ENCODE results near the gene ITGAL. TPM values are rescaled to one million over a fixed set of nuclear protein-coding genes. Genes with fewer than 3 reads are reported as not detected.
A peak's percentile ranks its signal among the peaks of the same experiment; 100 is the strongest.

The ITGAL gene
- total and polyA plus RNA-seq, 10 donors: 26.6 to 212 (median 130) TPM

DNA sequence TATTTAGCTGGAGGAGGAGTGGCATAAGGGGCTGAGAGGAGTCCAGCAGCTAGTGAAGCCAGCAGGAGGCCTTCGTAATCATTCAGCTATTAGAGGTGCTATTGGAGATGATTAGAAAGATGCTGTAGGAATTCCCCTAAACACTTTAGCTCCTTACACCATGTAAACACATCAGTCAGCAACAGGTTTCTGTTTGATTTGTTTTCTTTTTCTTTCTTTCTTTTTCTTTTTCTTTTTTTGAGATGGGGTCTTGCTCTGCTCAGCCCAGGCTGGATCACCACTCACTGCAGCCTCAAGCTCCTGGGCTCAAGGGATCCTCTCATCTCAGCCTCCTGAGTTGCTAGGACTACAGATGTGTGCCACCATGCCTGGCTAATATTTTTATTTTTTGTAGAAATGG, 16.2 kb upstream of the ITGAL start:
- TF ChIP-seq POLR2AphosphoS5 (IDR thresholded peaks at IDR 0.05) (no peak), POLR2A (IDR thresholded peaks at IDR 0.05) (no peak), CTCF (IDR thresholded peaks at IDR 0.05 in 8 of 11, conservative IDR thresholded peaks at IDR 0.05 in 3 of 11) (no peak)
- Histone ChIP-seq H3K27ac (no peak overlapping the region), H3K27me3 (replicated peaks in 1 of 7) (no peaks in the 10 kb centered on the region), H3K4me1 (peaks cover 6 to 58% (median 30%) of the 10 kb centered on the region in 6 donors), H3K36me3 (no peaks in the 10 kb centered on the region), H3K9me3 (no peaks in the 10 kb centered on the region), H3K4me3 (no peak overlapping the region)
- intact Hi-C loops (cut with DNase I; ENCODE audit: low total_unique reads): no loop called here
- WGBS, 5 donors: 76 to 94% (median 85%) methylated on average over 1 of the region's 1 CpG
- DNase-seq: no peak

GRCh38 chr16:30457256-30457655, 15.3 kb upstream of the ITGAL start:
- peak overlapping the region in 1 of 8 donors; percentile 83 for H3K27ac ChIP-seq
- H3K27me3 ChIP-seq (replicated peaks in 1 of 7): no peaks in the 10 kb centered on the region
- H3K9me3 ChIP-seq: no peaks in the 10 kb centered on the region
- TF ChIP-seq POLR2A (IDR thresholded peaks at IDR 0.05) (no peak), POLR2AphosphoS5 (IDR thresholded peaks at IDR 0.05) (no peak), CTCF (IDR thresholded peaks at IDR 0.05 in 8 of 11, conservative IDR thresholded peaks at IDR 0.05 in 3 of 11) (no peak)
- 75 to 95% (median 85%) methylated on average over 1 of the region's 1 CpG for WGBS, 5 donors
- intact Hi-C loops (cut with DNase I; ENCODE audit: low total_unique reads): no loop called here
- H3K4me1 ChIP-seq: peaks cover 6 to 54% (median 26%) of the 10 kb centered on the region in 6 donors
- DNase-seq: no peak
- no peaks in the 10 kb centered on the region for H3K36me3 ChIP-seq
- no peak overlapping the region for H3K4me3 ChIP-seq

GRCh38 chr16:30457743-30458560, 14.6 kb upstream of the ITGAL start:
- no peaks in the 10 kb centered on the region for H3K9me3 ChIP-seq
- no peak for DNase-seq
- H3K4me3 ChIP-seq: no peak overlapping the region
- WGBS, 5 donors: 82 to 86% (median 83%) methylated on average over 16 of the region's 16 CpGs
- H3K27ac ChIP-seq: peak overlapping the region in 5 of 8 donors; percentile 52 to 83 (median 77)
- TF ChIP-seq POLR2A (IDR thresholded peaks at IDR 0.05): no peak
- no peak for TF ChIP-seq POLR2AphosphoS5 (IDR thresholded peaks at IDR 0.05)
- no peak for TF ChIP-seq CTCF (IDR thresholded peaks at IDR 0.05 in 8 of 11, conservative IDR thresholded peaks at IDR 0.05 in 3 of 11)
- H3K4me1 ChIP-seq: peaks cover 6 to 48% (median 21%) of the 10 kb centered on the region in 6 donors
- no peaks in the 10 kb centered on the region for H3K36me3 ChIP-seq
- H3K27me3 ChIP-seq (replicated peaks in 1 of 7): no peaks in the 10 kb centered on the region
- intact Hi-C loops (cut with DNase I; ENCODE audit: low total_unique reads): no loop called here

GRCh38 chr16:30458561-30459394, 13.8 kb upstream of the ITGAL start:
- peak; percentile 94 for DNase-seq
- intact Hi-C loops (cut with DNase I; ENCODE audit: low total_unique reads): no loop called here
- Histone ChIP-seq H3K4me1 (peaks cover 6 to 48% (median 21%) of the 10 kb centered on the region in 6 donors), H3K4me3 (peak overlapping the region in 1 of 8 donors; percentile 30), H3K9me3 (no peaks in the 10 kb centered on the region), H3K27me3 (replicated peaks in 1 of 7) (no peaks in the 10 kb centered on the region), H3K27ac (peak overlapping the region; percentile 4 to 83 (median 62)), H3K36me3 (no peaks in the 10 kb centered on the region)
- 31 to 37% (median 33%) methylated on average over 21 to 22 of the region's 22 CpGs for WGBS, 5 donors
- TF ChIP-seq POLR2A (IDR thresholded peaks at IDR 0.05) (no peak), POLR2AphosphoS5 (IDR thresholded peaks at IDR 0.05) (peak; percentile 67 to 89 (median 80)), CTCF (IDR thresholded peaks at IDR 0.05 in 8 of 11, conservative IDR thresholded peaks at IDR 0.05 in 3 of 11) (no peak)
